Astrocyte (in vitro differentiated cells and primary cell): ENCODE measurements around the gene IQCM. TPM values are rescaled to one million over a fixed set of nuclear protein-coding genes. Genes with fewer than 3 reads are reported as not detected.

ENCODE experiments used
- DNase-seq: peaks from one replicate; pipeline ENCODE4 v3.0.0-alpha.2; 2010; ENCODE audit warnings: low read depth
- FAIRE-seq: peaks from 2 replicates; lab custom pipeline; 2011; peaks lifted over from hg19 to GRCh38; lab: Jason Lieb, UNC
- H2AFZ ChIP-seq: 2 replicates; pipeline ENCODE4 v1.6.0; 2012; ENCODE audit warnings: low read depth, low read length, inconsistent platforms
- H3K27ac ChIP-seq: 2 replicates; pipeline ENCODE4 v1.5.1; 2011; ENCODE audit warnings: low read depth, low read length, inconsistent platforms
- H3K27me3 ChIP-seq: 2 replicates; pipeline ENCODE4 v1.6.0; 2011; ENCODE audit warnings: low read length, inconsistent platforms; ENCODE audit not compliant: insufficient read depth
- H3K36me3 ChIP-seq: 2 replicates; pipeline ENCODE4 v1.5.1; 2011; ENCODE audit warnings: low read length, inconsistent platforms; ENCODE audit not compliant: insufficient read depth
- H3K4me1 ChIP-seq: 2 replicates; pipeline ENCODE4 v1.5.1; 2011; ENCODE audit warnings: low read length, inconsistent platforms; ENCODE audit not compliant: insufficient read depth
- H3K4me2 ChIP-seq: 2 replicates; pipeline ENCODE4 v1.6.0; 2012; ENCODE audit warnings: low read length, inconsistent platforms
- H3K4me3 ChIP-seq: 2 replicates; pipeline ENCODE4 v1.5.1; 2011; ENCODE audit warnings: low read depth, mild to moderate bottlenecking, low read length, inconsistent platforms; ENCODE audit not compliant: insufficient read depth
- H3K79me2 ChIP-seq: 2 replicates; pipeline ENCODE4 v1.6.0; 2012; ENCODE audit warnings: mild to moderate bottlenecking, low read length, inconsistent platforms; ENCODE audit not compliant: insufficient read depth
- H3K9ac ChIP-seq: 2 replicates; pipeline ENCODE4 v1.6.0; 2012; ENCODE audit warnings: mild to moderate bottlenecking, low read length, inconsistent platforms
- H3K9me3 ChIP-seq: 2 replicates; pipeline ENCODE4 v1.5.1; 2012; ENCODE audit warnings: low read depth, mild to moderate bottlenecking, low read length, inconsistent platforms; ENCODE audit not compliant: insufficient read depth
- H4K20me1 ChIP-seq: 2 replicates; pipeline ENCODE4 v1.6.0; 2012; ENCODE audit warnings: low read length, inconsistent platforms; ENCODE audit not compliant: insufficient read depth
- H3K27ac Mint-ChIP-seq: one replicate; pipeline ENCODE4 v1.8.0; 2021; ENCODE audit warnings: mild to moderate bottlenecking, mixed read lengths; ENCODE audit not compliant: unreplicated experiment
- H3K27me3 Mint-ChIP-seq: one replicate; pipeline ENCODE4 v1.8.0; 2021; ENCODE audit warnings: low read depth, mixed read lengths; ENCODE audit not compliant: unreplicated experiment
- H3K36me3 Mint-ChIP-seq: one replicate; pipeline ENCODE4 v1.8.0; 2021; ENCODE audit warnings: low read depth, mixed read lengths; ENCODE audit not compliant: unreplicated experiment
- H3K4me1 Mint-ChIP-seq: one replicate; pipeline ENCODE4 v1.8.0; 2021; ENCODE audit warnings: low read depth, mixed read lengths; ENCODE audit not compliant: unreplicated experiment
- H3K4me3 Mint-ChIP-seq: one replicate; pipeline ENCODE4 v1.8.0; 2021; ENCODE audit warnings: mild to moderate bottlenecking, moderate library complexity, mixed read lengths; ENCODE audit not compliant: unreplicated experiment
- H3K9me3 Mint-ChIP-seq: one replicate; pipeline ENCODE4 v1.8.0; 2021; ENCODE audit warnings: mild to moderate bottlenecking, mixed read lengths; ENCODE audit not compliant: unreplicated experiment
- EZH2 ChIP-seq: IDR thresholded peaks from 2 replicates; pipeline ENCODE4 v1.6.1; 2012; ENCODE audit warnings: mild to moderate bottlenecking, low read length, inconsistent platforms; ENCODE audit not compliant: insufficient read depth
- total RNA-seq: library from RNA; stranded (reverse); gene quantifications from 2 replicates; pipeline ENCODE4 v1.2.1, GENCODE V29; 2021
- TF ChIP-seq, protein P1 (sequence below): IDR thresholded peaks from 2 replicates; pipeline ENCODE4 v1.5.1; 2011; ENCODE audit warnings: low read depth, mild to moderate bottlenecking, inconsistent platforms, low read length, moderate library complexity; ENCODE audit not compliant: insufficient read depth

IQCM gene
- total RNA-seq, 1 donor from 2014 or later = 0.11 TPM

DNA sequence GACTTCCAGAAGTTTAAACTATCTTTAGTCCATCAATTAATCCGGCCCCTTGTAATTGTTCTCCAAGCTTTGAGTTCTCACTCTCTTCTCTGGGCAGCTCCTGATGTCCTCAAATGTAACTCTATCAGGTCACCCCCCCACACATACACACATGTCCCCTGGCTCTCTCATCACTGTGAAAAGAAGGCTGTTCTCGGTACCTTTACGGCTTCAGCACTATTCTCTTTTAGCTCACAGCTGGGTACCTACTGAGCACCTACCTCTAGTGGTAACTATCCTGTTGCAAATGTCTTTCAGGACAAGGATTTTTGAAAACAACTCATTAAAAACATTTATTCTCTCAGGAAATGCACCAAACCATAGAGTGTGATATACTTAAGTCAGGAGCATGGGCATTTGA is 115.4 kb downstream of the IQCM start:
- Histone ChIP-seq H4K20me1 (no peaks in the 10 kb centered on the region), H3K9ac (no peak overlapping the region), H3K27ac (no peak overlapping the region), H3K27me3 (no peaks in the 10 kb centered on the region), H3K36me3 (no peaks in the 10 kb centered on the region), H3K9me3 (no peaks in the 10 kb centered on the region), H3K79me2 (no peaks in the 10 kb centered on the region), H3K4me2 (no peak overlapping the region), H2AFZ (no peak overlapping the region), H3K4me3 (no peak overlapping the region), H3K4me1 (no peaks in the 10 kb centered on the region)
- no peak for DNase-seq
- no peak overlapping the region for H3K27ac Mint-ChIP-seq
- H3K27me3 Mint-ChIP-seq = no peaks in the 10 kb centered on the region
- no peaks in the 10 kb centered on the region for H3K4me1 Mint-ChIP-seq
- no peak for FAIRE-seq
- H3K4me3 Mint-ChIP-seq = no peak overlapping the region
- no peaks in the 10 kb centered on the region for H3K9me3 Mint-ChIP-seq
- H3K36me3 Mint-ChIP-seq = no peaks in the 10 kb centered on the region
- TF ChIP-seq, protein P1, sequence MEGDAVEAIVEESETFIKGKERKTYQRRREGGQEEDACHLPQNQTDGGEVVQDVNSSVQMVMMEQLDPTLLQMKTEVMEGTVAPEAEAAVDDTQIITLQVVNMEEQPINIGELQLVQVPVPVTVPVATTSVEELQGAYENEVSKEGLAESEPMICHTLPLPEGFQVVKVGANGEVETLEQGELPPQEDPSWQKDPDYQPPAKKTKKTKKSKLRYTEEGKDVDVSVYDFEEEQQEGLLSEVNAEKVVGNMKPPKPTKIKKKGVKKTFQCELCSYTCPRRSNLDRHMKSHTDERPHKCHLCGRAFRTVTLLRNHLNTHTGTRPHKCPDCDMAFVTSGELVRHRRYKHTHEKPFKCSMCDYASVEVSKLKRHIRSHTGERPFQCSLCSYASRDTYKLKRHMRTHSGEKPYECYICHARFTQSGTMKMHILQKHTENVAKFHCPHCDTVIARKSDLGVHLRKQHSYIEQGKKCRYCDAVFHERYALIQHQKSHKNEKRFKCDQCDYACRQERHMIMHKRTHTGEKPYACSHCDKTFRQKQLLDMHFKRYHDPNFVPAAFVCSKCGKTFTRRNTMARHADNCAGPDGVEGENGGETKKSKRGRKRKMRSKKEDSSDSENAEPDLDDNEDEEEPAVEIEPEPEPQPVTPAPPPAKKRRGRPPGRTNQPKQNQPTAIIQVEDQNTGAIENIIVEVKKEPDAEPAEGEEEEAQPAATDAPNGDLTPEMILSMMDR = no peak
- TF ChIP-seq EZH2 = no peak

DNA sequence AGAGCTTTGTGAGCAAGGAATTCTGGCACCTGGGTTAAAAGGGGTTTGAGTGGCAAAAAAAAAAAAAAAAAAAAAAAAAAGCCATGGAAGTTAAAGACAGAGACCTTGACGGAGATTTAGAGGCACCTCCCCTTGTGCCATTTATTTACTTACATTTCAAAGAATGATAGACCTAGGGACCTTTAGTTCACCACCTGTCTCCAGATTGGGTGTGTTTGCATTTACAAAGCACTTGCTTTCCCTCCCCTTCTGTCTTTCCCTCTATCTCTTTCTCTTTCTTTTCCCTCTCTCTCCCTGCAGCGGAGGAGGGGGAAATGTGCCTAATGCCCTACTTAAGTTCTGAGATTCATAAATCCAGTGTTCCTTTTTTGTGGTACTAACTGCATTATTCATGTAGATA is 116.0 kb downstream of the IQCM start:
- FAIRE-seq (no peak), DNase-seq (no peak)
- Histone ChIP-seq H3K9ac (no peak overlapping the region), H3K4me2 (no peak overlapping the region), H3K27ac (no peak overlapping the region), H2AFZ (no peak overlapping the region), H3K36me3 (no peaks in the 10 kb centered on the region), H3K4me3 (no peak overlapping the region), H3K27me3 (no peaks in the 10 kb centered on the region), H3K79me2 (no peaks in the 10 kb centered on the region), H3K9me3 (no peaks in the 10 kb centered on the region), H4K20me1 (no peaks in the 10 kb centered on the region), H3K4me1 (no peaks in the 10 kb centered on the region)
- TF ChIP-seq, protein P1 = no peak
- no peak for TF ChIP-seq EZH2
- Mint-ChIP-seq H3K36me3 (no peaks in the 10 kb centered on the region), H3K27ac (no peak overlapping the region), H3K9me3 (no peaks in the 10 kb centered on the region), H3K4me3 (no peak overlapping the region), H3K4me1 (no peaks in the 10 kb centered on the region), H3K27me3 (no peaks in the 10 kb centered on the region)

DNA sequence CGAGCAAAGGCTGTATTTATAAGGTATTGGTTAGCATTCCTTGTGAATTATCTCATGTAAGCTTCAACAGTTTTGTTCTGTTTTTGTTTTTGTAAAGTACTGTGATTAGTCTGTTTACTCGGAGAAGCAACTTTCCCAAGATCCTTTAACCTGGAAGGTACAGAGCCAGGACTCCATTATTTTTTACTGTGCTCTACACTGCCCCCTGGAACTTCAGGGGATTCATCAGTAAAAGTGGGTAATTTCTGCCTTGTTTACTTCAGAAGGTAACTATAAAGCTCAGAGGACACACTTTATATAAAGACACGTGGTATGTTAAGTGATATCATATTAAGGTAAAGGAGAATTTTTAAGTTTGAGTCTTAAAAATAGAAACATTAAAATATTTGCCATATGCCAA is 124.9 kb downstream of the IQCM start:
- DNase-seq (no peak), FAIRE-seq (no peak)
- H3K27ac ChIP-seq = no peak overlapping the region
- Mint-ChIP-seq H3K9me3 (peaks cover 5% of the 10 kb centered on the region), H3K27ac (no peak overlapping the region), H3K4me3 (no peak overlapping the region), H3K4me1 (no peaks in the 10 kb centered on the region), H3K36me3 (no peaks in the 10 kb centered on the region), H3K27me3 (no peaks in the 10 kb centered on the region)
- H3K9ac ChIP-seq = no peak overlapping the region
- no peaks in the 10 kb centered on the region for H3K9me3 ChIP-seq
- H3K79me2 ChIP-seq = no peaks in the 10 kb centered on the region
- TF ChIP-seq EZH2 = no peak
- TF ChIP-seq, protein P1 = peak; percentile 6
- no peaks in the 10 kb centered on the region for H3K27me3 ChIP-seq
- no peaks in the 10 kb centered on the region for H3K36me3 ChIP-seq
- H3K4me2 ChIP-seq = no peak overlapping the region
- H3K4me1 ChIP-seq = no peaks in the 10 kb centered on the region
- no peak overlapping the region for H3K4me3 ChIP-seq
- no peak overlapping the region for H2AFZ ChIP-seq
- no peaks in the 10 kb centered on the region for H4K20me1 ChIP-seq
